ENCODE results near the gene SLC22A23.

GRCh38 chr6:3258201-3258600, 198.6 kb downstream of the SLC22A23 start:
- no peak for TF ChIP-seq CTCF (conservative IDR thresholded peaks at IDR 0.05; ENCODE audit: low read depth, low read length)
- TF ChIP-seq POLR2A (IDR thresholded peaks at IDR 0.05; ENCODE audit: low read depth, low read length), result no peak
- no peak for TF ChIP-seq RFX5 (IDR thresholded peaks at IDR 0.05; ENCODE audit: low read depth, low read length)
